Gastroesophageal sphincter (tissue), 4 donors: ENCODE measurements around the gene SARS1. TPM values are rescaled to one million over a fixed set of nuclear protein-coding genes. Genes with fewer than 3 reads are reported as not detected.

ENCODE experiments used
- ATAC-seq: fragments of 150-250 bp; one replicate; pipeline ENCODE4 v1.9.1; 2016; ENCODE audit warnings: mild to moderate bottlenecking, moderate library complexity
- H3K27ac ChIP-seq, 4 donors: fragments of 200-600 bp; sonication (generic) in 3 of 4; 1 replicate in 3 of 4; 2 replicates in 1 of 4; pipeline ENCODE4 v1.5.1; 2016 to 2019
- H3K27me3 ChIP-seq: fragments of 200-600 bp; sonication (generic); one replicate; pipeline ENCODE4 v1.5.1; 2019
- H3K36me3 ChIP-seq, 2 donors: fragments of 200-600 bp; sonication (generic); one replicate each; pipeline ENCODE4 v1.5.1; 2019; ENCODE audit warnings: control low read depth in 1 of 2
- H3K4me1 ChIP-seq, 3 donors: fragments of 200-600 bp; sonication (generic); 1 replicate in 2 of 3; 2 replicates in 1 of 3; pipeline ENCODE4 v1.5.1; 2016 to 2019; ENCODE audit warnings: control low read depth in 2 of 3
- H3K4me3 ChIP-seq, 2 donors: fragments of 200-600 bp; sonication (generic); one replicate each; pipeline ENCODE4 v1.5.1; 2019; ENCODE audit warnings: mild to moderate bottlenecking in 1 of 2, moderate library complexity in 1 of 2
- H3K9me3 ChIP-seq, 3 donors: fragments of 200-600 bp; sonication (generic); one replicate each; pipeline ENCODE4 v1.5.1; 2017 to 2019; ENCODE audit warnings: control low read depth in 2 of 3
- EP300 ChIP-seq: sonication (generic); formaldehyde crosslinking; IDR thresholded peaks from one replicate; pipeline ENCODE4 v1.6.1; 2017; ENCODE audit warnings: antibody characterized with exemption, mild to moderate bottlenecking
- POLR2A ChIP-seq, 2 donors: fragments of 450-650 bp; IDR thresholded peaks; one replicate each; pipeline ENCODE4 v1.6.1; 2017; ENCODE audit warnings: antibody characterized with exemption in 2 of 2, mild to moderate bottlenecking in 2 of 2, moderate library complexity in 1 of 2
- POLR2AphosphoS5 ChIP-seq: sonication (generic); formaldehyde crosslinking; IDR thresholded peaks from one replicate; pipeline ENCODE4 v1.6.1; 2017; ENCODE audit warnings: antibody characterized with exemption
- WGBS, 2 donors: methylation state at CpG; one replicate each; pipeline ENCODE4 v1.1.5; 2018; ENCODE audit warnings: low coverage in 1 of 2; 5-methylcytosine and 5-hydroxymethylcytosine counted together
- total RNA-seq, 4 donors: library from RNA; depleted of rRNA; stranded (reverse); fragments of >200 nt; gene quantifications; one replicate each; pipeline ENCODE4 v1.1.0, GENCODE V29; 2016
- TF ChIP-seq, protein P1 (sequence below), 4 experiments: fragments of 200-600 bp in 2 of 4; fragments of 450-650 bp in 2 of 4; sonication (generic) in 1 of 4; IDR thresholded peaks; one replicate each; pipeline ENCODE4 v1.5.1; 2017 to 2019; ENCODE audit warnings: antibody characterized with exemption in 4 of 4, mild to moderate bottlenecking in 2 of 4, moderate library complexity in 2 of 4

The SARS1 gene, protein sequence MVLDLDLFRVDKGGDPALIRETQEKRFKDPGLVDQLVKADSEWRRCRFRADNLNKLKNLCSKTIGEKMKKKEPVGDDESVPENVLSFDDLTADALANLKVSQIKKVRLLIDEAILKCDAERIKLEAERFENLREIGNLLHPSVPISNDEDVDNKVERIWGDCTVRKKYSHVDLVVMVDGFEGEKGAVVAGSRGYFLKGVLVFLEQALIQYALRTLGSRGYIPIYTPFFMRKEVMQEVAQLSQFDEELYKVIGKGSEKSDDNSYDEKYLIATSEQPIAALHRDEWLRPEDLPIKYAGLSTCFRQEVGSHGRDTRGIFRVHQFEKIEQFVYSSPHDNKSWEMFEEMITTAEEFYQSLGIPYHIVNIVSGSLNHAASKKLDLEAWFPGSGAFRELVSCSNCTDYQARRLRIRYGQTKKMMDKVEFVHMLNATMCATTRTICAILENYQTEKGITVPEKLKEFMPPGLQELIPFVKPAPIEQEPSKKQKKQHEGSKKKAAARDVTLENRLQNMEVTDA
- total RNA-seq = 100 to 1,000 TPM; 154 to 187 (median 158) TPM

DNA sequence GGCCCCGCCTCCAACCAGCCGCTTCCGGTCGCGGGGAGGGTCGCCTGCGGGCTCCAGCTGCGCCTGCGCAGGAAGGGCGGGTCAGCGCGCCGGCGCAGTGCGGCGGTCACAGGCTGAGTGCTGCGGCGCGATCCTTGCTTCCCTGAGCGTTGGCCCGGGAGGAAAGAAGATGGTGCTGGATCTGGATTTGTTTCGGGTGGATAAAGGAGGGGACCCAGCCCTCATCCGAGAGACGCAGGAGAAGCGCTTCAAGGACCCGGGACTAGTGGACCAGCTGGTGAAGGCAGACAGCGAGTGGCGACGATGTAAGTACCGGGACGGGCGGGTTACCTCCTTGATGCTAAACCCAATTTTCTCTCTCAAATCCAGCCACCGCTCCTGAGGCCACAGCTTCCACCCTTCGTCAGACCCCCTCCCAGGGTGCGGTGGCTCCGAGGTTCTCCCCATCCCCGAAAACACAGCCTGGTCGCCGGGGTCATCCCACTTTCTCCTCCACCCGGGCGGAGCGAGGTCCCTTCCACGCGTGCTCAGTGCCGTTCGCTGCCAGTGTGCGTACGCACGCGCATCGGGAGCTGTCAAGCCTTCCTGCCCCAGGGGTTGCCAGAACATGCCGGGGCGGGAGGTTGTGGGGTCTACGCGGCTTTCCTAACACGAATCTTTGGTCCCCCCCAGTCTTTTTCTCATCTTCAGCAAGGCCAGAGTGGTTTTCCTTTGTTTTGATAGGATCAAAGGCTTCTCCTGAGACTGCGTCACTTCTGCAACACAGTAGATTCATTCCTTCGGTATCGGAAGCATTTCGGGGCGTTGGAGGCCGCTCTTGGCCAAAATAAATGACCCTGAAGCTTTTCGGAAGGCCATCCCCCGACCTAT is at the start of gene SARS1:
SARS1 (plus strand) TSS at position 95 of the 870 bp plus-strand sequence; CDS start at position 170, 75 bp downstream.
- Histone ChIP-seq H3K36me3 (peaks cover 0 to 9% of the 10 kb centered on the region in 2 donors), H3K4me3 (peak within 1 kb of the TSS; percentile 69 to 70), H3K27ac (peak within 1 kb of the TSS; percentile 76 to 95 (median 91)), H3K4me1 (peaks cover 0 to 36% (median 9%) of the 10 kb centered on the region in 3 donors), H3K9me3 (no peaks in the 10 kb centered on the region), H3K27me3 (no peaks in the 10 kb centered on the region)
- TF ChIP-seq POLR2AphosphoS5 (peak; percentile 98), EP300 (no peak), POLR2A (IDR thresholded peaks at IDR 0.05) (peak; percentile 80 to 87)
- TF ChIP-seq, protein P1, sequence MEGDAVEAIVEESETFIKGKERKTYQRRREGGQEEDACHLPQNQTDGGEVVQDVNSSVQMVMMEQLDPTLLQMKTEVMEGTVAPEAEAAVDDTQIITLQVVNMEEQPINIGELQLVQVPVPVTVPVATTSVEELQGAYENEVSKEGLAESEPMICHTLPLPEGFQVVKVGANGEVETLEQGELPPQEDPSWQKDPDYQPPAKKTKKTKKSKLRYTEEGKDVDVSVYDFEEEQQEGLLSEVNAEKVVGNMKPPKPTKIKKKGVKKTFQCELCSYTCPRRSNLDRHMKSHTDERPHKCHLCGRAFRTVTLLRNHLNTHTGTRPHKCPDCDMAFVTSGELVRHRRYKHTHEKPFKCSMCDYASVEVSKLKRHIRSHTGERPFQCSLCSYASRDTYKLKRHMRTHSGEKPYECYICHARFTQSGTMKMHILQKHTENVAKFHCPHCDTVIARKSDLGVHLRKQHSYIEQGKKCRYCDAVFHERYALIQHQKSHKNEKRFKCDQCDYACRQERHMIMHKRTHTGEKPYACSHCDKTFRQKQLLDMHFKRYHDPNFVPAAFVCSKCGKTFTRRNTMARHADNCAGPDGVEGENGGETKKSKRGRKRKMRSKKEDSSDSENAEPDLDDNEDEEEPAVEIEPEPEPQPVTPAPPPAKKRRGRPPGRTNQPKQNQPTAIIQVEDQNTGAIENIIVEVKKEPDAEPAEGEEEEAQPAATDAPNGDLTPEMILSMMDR (IDR thresholded peaks at IDR 0.05) = no peak
- 0% methylated on average over 15 to 31 of the region's 64 CpGs for WGBS, 2 donors
- ATAC-seq = peak; percentile 95

DNA sequence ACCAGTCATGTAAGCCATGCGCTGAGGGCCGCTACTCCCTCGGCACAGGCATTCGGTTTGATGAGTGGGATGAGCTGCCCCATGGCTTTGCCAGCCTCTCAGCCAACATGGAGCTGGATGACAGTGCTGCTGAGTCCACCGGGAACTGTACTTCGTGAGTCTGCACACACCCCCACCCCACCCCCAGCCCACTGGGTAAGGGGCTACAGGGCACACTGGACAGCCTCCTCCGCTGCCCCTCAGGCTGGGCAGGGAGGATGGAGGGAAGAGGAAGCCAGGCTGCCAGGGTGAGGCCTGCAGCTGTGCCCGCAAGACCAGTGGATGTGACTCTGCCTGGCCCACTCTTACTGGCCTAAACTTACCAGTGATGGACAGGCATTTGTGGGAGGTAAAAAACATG is 49.2 kb upstream of the SARS1 start:
- H3K36me3 ChIP-seq = no peaks in the 10 kb centered on the region
- no peak overlapping the region for H3K4me3 ChIP-seq
- no peak for ATAC-seq
- no peaks in the 10 kb centered on the region for H3K9me3 ChIP-seq
- H3K27me3 ChIP-seq = no peaks in the 10 kb centered on the region
- WGBS, 2 donors = 100% methylated on average over 2 of the region's 8 CpGs; no CpG with 5 or more reads in 1 of the 2 donors
- no peak overlapping the region for H3K27ac ChIP-seq
- H3K4me1 ChIP-seq = peaks cover 0 to 16% (median 0%) of the 10 kb centered on the region in 3 donors
- TF ChIP-seq POLR2AphosphoS5 (no peak), POLR2A (IDR thresholded peaks at IDR 0.05) (no peak), EP300 (no peak)
- TF ChIP-seq, protein P1 (IDR thresholded peaks at IDR 0.05) = no peak

DNA sequence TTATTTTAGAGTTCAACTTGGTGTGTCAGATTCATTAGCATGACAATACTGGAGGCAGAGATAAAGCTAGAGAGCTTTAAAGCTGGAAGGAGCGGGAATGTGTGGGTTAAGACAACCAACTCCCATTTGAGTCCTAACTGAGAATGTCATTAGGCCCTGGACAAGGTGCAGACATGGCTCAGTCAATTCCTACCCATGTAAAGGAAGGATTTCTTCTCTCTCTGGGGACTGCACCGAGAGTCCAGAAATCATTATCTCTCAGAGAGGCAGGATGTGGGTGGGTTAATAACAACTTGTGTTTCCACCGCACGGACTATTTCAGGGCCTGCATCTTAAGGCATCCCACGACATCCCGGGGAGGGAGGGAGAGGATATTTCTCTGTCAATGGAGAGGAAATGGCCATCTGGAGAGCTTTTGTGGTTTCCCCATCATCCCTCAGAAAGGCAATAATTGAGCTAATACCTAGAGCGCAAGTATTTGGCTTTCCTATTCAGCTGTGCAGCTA is 46.7 kb upstream of the SARS1 start:
- Histone ChIP-seq H3K27ac (no peak overlapping the region), H3K36me3 (no peaks in the 10 kb centered on the region), H3K27me3 (no peaks in the 10 kb centered on the region), H3K4me1 (peaks cover 0 to 10% (median 0%) of the 10 kb centered on the region in 3 donors), H3K9me3 (no peaks in the 10 kb centered on the region), H3K4me3 (no peak overlapping the region)
- WGBS, 2 donors = 67 to 83% methylated on average over 2 to 7 of the region's 7 CpGs
- no peak for ATAC-seq
- TF ChIP-seq POLR2A (IDR thresholded peaks at IDR 0.05) (no peak), POLR2AphosphoS5 (no peak), EP300 (no peak)
- TF ChIP-seq, protein P1 (IDR thresholded peaks at IDR 0.05) = no peak

DNA sequence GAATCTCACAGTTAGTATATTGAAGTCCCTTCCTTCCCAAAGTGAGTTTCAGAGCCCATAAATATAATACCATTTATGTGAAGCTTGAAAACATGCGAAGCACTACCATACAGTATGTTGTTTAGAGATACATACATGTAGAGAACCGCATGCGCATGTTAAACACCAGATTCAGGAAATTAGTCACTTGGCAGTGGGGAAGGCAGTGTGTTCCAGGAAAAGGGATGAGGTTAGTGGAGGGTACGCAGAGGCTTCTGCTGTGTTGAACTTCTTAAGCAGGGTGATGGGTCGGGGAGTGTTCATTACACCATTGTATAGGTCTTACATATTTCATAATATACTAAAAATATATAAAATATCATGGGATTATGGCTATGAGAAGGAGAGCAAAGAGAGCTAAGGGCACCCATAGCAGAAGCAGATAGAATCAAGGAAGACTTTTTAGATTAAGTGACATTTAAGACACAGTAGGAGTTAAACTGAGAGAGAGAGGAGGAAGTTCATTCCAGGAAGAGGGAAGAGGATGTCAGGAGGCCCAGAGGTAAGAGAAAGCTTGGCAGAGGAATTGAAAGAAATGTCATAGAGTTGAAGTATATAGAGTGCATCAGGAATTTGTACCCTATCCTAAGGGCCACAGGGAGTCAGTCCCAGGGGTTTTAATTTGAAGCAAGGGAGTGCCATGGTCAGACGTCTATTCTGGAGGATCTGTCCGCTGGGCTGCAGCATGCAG is 43.5 kb upstream of the SARS1 start:
- ATAC-seq = no peak
- TF ChIP-seq, protein P1 (IDR thresholded peaks at IDR 0.05) = no peak
- no peak for TF ChIP-seq POLR2A (IDR thresholded peaks at IDR 0.05)
- TF ChIP-seq EP300 = no peak
- no peak for TF ChIP-seq POLR2AphosphoS5
- H3K9me3 ChIP-seq = no peaks in the 10 kb centered on the region
- no peak overlapping the region for H3K27ac ChIP-seq
- no peaks in the 10 kb centered on the region for H3K4me1 ChIP-seq
- 72 to 86% methylated on average over 4 to 7 of the region's 7 CpGs for WGBS, 2 donors
- H3K4me3 ChIP-seq = no peak overlapping the region
- no peaks in the 10 kb centered on the region for H3K27me3 ChIP-seq
- no peaks in the 10 kb centered on the region for H3K36me3 ChIP-seq
